ENCODE measurements around the gene ARIH2. TPM values are rescaled to one million over a fixed set of nuclear protein-coding genes. Genes with fewer than 3 reads are reported as not detected.

Gene ARIH2
- total and polyA plus RNA-seq, 2 donors (not counting 3 experiments of a cell fraction or from before 2014, with no cell fraction given), result 59.7 to 85.5 TPM

GRCh38 chr3:48894516-48894915 is 24.1 kb upstream of the ARIH2 start:
- TF ChIP-seq POLR2AphosphoS5 (IDR thresholded peaks at IDR 0.05; ENCODE audit: insufficient read depth, low read depth, low read length) (no peak), EZH2 (IDR thresholded peaks at IDR 0.05; ENCODE audit: borderline replicate concordance, low read depth, low read length, severe bottlenecking) (no peak), GATA2 (IDR thresholded peaks at IDR 0.05; ENCODE audit: insufficient read depth, insufficient read length, low read depth, low read length) (no peak), POLR2A (IDR thresholded peaks at IDR 0.05; ENCODE audit: low read depth, low read length) (no peak), FOS (IDR thresholded peaks at IDR 0.05; ENCODE audit: borderline replicate concordance, insufficient read depth, low read length) (no peak), MAX (IDR thresholded peaks at IDR 0.05; ENCODE audit: insufficient read depth, insufficient read length) (no peak), MYC (IDR thresholded peaks at IDR 0.05; ENCODE audit: low read depth, low read length) (no peak), CTCF (IDR thresholded peaks at IDR 0.05; ENCODE audit: extremely low read depth in 1 of 2, insufficient read depth in 1 of 2, low read depth in 1 of 2, low read length in 2 of 2) (no peak), JUN (IDR thresholded peaks at IDR 0.05; ENCODE audit: borderline replicate concordance, insufficient read depth, insufficient read length, low read depth) (no peak)
- no TSS peak for BruUV-seq (replicated peaks)
- intact Hi-C loops (cut with micrococcal nuclease) (no loop called here), dilution Hi-C loops (cut with MboI; ENCODE audit: extremely low pct_ligation_motif_present, low sequenced_read_pairs) (no loop called here)
- Histone ChIP-seq H3K9ac (replicated peaks; ENCODE audit: extremely low read depth, insufficient read depth, low read length) (no peak overlapping the region), H3K79me2 (ENCODE audit: control insufficient read depth, insufficient read depth, low read length) (no peaks in the 10 kb centered on the region), H2AFZ (ENCODE audit: low read depth, low read length) (no peak overlapping the region), H3K4me2 (ENCODE audit: insufficient read depth, low read length) (no peak overlapping the region), H3K9me3 (replicated peaks; ENCODE audit: control insufficient read depth, insufficient read depth, low read length) (no peaks in the 10 kb centered on the region), H3K27me3 (ENCODE audit: control insufficient read depth in 2 of 2, insufficient read depth in 2 of 2, low read length in 2 of 2) (no peaks in the 10 kb centered on the region), H3K4me1 (ENCODE audit: control insufficient read depth, extremely low read depth, insufficient read depth, low read length) (peaks cover 7% of the 10 kb centered on the region), H3K36me3 (ENCODE audit: control insufficient read depth in 2 of 2, extremely low read depth in 1 of 2, insufficient read depth in 2 of 2, low read length in 2 of 2) (no peaks in the 10 kb centered on the region), H3K27ac (ENCODE audit: insufficient read depth, low read depth, low read length) (no peak overlapping the region), H4K20me1 (replicated peaks; ENCODE audit: control insufficient read depth, extremely low read depth, insufficient read depth, low read length) (no peaks in the 10 kb centered on the region), H3K9me1 (replicated peaks; ENCODE audit: control insufficient read depth, extremely low read depth, insufficient read depth, low read length) (no peaks in the 10 kb centered on the region), H3K4me3 (replicated peaks in 1 of 3; ENCODE audit: insufficient read depth in 1 of 3, low read depth in 1 of 3, low read length in 3 of 3) (no peak overlapping the region)
- no peak for DNase-seq (ENCODE audit: low read depth, low spot score)
- ChIA-PET POLR2A (no interaction called here), CTCF (no interaction called here)
- FAIRE-seq, result no peak

All from endothelial cell of umbilical vein (primary cell).